ENCODE data around the gene MTG1.

- no peak for TF ChIP-seq CTCF (IDR thresholded peaks at IDR 0.05)
- TF ChIP-seq EZH2 (IDR thresholded peaks at IDR 0.05; ENCODE audit: borderline replicate concordance, insufficient read depth, low read depth, low read length, poor library complexity, severe bottlenecking), result no peak
Observed at GRCh38 chr10:133388236-133388972, 5.6 kb upstream of the MTG1 start.

All from B cell (primary cell).